Renal cortex interstitium (tissue), 11 donors: ENCODE measurements around the gene HES1. TPM values are rescaled to one million over a fixed set of nuclear protein-coding genes. Genes with fewer than 3 reads are reported as not detected.

Experiments
- DNase-seq, 11 donors: peaks; one replicate each; pipeline ENCODE4 v3.0.0-alpha.2; 2013; ENCODE audit warnings: low read depth in 9 of 11, low spot score in 4 of 11; ENCODE audit errors: extremely low read depth in 1 of 11
- polyA plus RNA-seq, 3 donors: library from polyadenylated mRNA; unstranded; fragments of 120-200 nt; gene quantifications; one replicate each; pipeline ENCODE4 v1.2.1, GENCODE V29; 2013; ENCODE audit not compliant: insufficient read length in 3 of 3

The HES1 gene
- polyA plus RNA-seq, 3 donors = 73.7 to 94.9 (median 76.1) TPM

GRCh38 chr3:194174980-194175379 is 39.0 kb downstream of the HES1 start:
- no peak for DNase-seq

GRCh38 chr3:194176274-194176991 is 40.5 kb downstream of the HES1 start:
- peak in 1 of 11 donors; percentile 40 for DNase-seq

DNA sequence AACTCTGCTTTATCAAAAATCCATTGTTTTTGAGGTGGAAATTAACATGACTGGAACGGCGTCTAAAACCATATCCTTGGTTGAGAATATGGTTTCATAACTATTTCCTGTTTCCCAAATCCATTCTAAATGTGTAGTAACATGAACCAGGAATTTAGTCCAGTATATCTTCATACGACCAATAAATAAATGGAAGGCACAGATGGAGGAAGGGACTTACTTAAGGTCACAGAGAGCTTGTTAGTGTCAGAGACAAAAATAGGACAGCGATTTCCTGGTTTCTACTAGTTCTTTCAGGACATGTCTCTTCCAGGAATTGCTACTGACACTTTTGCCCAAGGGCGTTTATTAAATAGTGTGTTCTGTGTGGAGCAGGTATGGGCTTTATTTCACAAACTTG is 41.2 kb downstream of the HES1 start:
- DNase-seq = no peak

- no peak for DNase-seq
These were observed 42.2 kb downstream of the HES1 start for GRCh38 chr3:194178128-194178527.

- no peak for DNase-seq
These were observed 42.7 kb downstream of the HES1 start for GRCh38 chr3:194178669-194179068.

DNA sequence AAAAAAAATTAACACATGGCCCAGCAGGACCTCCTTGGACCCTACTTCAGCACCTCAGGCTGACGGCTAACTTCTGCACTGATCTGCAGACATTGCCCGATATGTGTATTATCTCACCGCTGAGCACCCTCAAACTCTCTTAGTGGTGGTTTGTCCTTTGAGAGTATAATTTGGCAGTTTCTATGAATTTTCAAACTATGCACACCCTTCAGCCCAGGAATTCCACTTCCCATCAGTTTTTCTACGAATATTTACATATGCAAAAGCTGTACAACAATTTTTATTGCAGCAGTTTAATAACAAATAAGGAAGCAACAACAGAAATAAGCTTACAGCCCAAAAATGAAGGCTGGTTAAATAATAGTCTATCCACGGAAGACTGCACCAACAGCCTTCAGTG is 44.6 kb downstream of the HES1 start:
- no peak for DNase-seq

DNA sequence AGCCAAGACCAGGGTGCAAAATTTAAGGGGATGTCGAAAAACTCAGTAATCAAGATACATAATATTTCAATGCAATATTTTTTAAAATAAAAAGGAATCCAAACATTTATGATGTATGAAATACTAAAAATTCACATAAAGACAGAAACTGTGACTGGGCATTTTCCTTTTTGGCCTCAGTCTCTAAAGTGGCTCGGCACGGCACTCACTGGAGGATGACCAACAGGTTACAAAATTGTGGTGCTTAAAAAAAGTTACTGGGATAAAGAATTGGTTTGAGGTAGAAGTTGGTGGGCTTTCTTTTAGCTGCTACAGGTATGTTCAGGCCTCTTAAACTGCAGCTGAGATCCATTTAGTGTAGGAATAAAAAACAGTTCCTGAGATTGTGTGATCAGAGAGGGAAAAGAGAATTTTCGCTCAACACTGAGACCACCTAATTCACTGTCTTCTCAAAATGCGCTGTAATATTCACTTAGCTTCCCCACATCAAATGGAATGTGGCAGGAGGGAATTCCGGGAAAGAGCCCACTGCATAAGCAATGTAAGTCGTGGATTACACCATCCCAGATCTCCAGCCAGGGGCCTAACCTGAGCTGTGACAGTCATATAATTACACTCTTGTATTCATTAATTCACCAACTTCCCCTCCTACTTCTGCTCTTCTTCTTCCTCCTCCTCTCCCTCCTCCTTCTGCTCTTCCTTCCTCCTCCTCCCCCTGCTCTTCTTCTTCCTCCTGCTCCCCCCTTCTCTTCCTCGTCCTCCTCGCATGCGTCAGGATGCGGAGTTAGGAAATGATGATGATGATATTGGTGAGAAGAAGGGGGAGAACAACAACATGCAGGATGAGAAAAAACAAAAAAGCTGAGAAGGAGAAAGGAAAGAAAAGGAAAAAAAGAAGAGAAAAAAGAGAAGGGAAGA is 45.9 kb downstream of the HES1 start:
- no peak for DNase-seq

GRCh38 chr3:194183271-194183670 is 47.3 kb downstream of the HES1 start:
- DNase-seq = no peak

DNA sequence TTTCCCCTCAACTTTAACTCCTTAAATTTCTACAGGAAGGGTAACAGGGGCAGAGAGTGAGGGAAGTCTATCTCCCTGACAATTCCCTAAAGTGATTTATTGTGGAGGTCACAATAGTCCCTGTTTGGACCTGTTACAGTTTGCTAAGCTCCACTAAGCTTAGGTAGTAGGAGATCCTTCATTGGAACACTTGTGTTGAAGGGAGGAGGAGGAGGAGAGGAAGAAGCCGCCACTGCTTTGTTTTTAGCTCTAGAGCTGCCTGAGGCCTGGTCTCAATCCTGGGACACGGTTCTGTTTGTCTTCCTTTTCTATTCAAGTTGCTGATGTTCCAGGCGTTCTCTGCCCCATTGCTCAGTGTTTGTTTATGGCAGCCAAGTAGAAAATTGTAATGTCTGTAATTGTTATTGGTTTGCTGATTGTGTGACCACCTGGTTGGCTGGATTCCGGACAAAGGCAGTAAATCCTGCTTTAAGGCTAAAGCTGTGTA is 48.4 kb downstream of the HES1 start:
- DNase-seq = peak in 1 of 11 donors; percentile 64

- DNase-seq = no peak
These were observed 48.9 kb downstream of the HES1 start for GRCh38 chr3:194184801-194185200.

DNA sequence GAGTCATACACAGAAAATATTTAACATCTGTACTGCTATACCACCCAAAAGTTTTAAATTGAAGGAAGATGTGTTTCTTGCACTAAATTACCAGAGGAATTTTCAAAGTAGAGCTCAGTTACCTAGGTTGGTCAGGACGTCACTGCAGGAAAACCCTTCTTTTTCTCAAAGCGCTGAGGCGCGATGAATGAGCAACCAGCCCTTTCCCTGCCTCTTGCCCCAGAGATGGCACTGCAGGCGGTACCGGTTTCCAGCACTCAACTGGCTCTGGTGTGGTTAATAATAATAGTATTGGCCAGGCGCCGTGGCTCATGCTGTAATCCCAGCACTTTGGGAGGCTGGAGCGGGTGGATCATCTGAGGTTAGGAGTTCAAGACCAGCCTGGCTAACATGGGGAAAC is 49.3 kb downstream of the HES1 start:
- no peak for DNase-seq

DNA sequence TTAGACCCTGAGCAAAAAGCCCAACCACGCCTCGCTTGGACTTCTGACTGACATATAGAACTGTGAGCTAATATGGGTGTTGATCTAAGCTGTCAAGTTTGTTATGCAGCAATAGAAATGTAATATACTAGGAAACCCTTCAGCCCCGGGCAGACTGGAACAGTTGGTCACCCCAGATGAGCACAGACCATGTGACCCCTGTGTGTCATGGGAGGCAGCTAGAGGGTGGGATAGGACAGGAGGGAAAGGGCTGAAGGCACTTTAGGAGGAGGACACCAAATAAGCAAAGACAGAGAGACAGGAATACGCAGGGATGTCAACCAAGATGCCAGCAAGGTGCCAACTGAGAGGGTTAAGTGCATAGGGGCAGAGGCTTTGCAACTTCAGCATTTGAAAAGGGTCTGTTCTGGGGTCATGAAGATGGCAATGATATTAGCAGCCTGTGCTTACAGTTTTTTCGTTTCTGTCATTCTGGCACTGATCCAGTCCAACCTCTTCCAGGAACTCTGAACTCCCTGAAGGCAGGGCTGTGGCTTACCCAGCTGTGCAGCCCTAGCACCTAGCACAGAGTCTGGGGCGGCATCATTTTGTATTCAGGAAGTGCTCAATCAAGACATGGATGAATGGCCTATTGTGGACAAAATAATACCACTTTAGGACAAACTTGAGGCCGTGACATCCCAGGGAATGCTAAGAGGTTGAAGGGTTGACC is 51.4 kb downstream of the HES1 start:
- DNase-seq = no peak

Other genes starting within 250 kb of the HES1 start
- under 1 TPM; 0.38 to 0.82 (median 0.51) TPM for gene CPN2, start 215.2 kb downstream of the HES1 start, polyA plus RNA-seq
- gene LRRC15, start 233.6 kb downstream of the HES1 start, polyA plus RNA-seq = under 1 TPM; 0.05 to 0.08 (median 0.07) TPM